Left ventricle myocardium inferior (tissue), 1 donor: ENCODE results near the gene CALU. TPM values are rescaled to one million over a fixed set of nuclear protein-coding genes. Genes with fewer than 3 reads are reported as not detected.

Experiments used
- DNase-seq: peaks from one replicate; pipeline ENCODE4 v3.0.0-alpha.2; 2020
- H3K27ac ChIP-seq: fragments of 200-600 bp; replicated peaks from 2 replicates; pipeline ENCODE4 v1.8.0; 2021
- H3K27me3 ChIP-seq: fragments of 200-600 bp; 2 replicates; pipeline ENCODE4 v1.8.0; 2021; ENCODE audit warnings: low read depth
- H3K36me3 ChIP-seq: fragments of 200-600 bp; 2 replicates; pipeline ENCODE4 v1.8.0; 2021
- H3K4me1 ChIP-seq: fragments of 200-600 bp; 2 replicates; pipeline ENCODE4 v1.8.0; 2021
- H3K4me3 ChIP-seq: fragments of 200-600 bp; 2 replicates; pipeline ENCODE4 v1.8.0; 2021; ENCODE audit warnings: mild to moderate bottlenecking, moderate library complexity
- H3K9me3 ChIP-seq: fragments of 200-600 bp; replicated peaks from 2 replicates; pipeline ENCODE4 v1.8.0; 2021
- intact Hi-C: fragments of 100-400 bp; cut with micrococcal nuclease; formaldehyde crosslinking; loops from one replicate; pipeline ENCODE4 v1.11.0; 2022
- total RNA-seq: library from RNA; stranded (reverse); fragmentation: NEBNext Ultra II Directional; extraction: Animal tissue kit (Norgen Biotek cat#: 25700); gene quantifications from one replicate; pipeline ENCODE4 v1.2.1, GENCODE V29; 2021
- TF ChIP-seq, protein P1 (sequence below): fragments of 200-600 bp; IDR thresholded peaks from 2 replicates; pipeline ENCODE4 v1.8.0; 2021; ENCODE audit warnings: antibody characterized with exemption, mild to moderate bottlenecking, borderline replicate concordance
- donor health status: DM: no; HTN: yes; CAD: no; lungs with severe emphysema.

The CALU gene
- total RNA-seq, 1 donor from 2014 or later, result 236 TPM

DNA sequence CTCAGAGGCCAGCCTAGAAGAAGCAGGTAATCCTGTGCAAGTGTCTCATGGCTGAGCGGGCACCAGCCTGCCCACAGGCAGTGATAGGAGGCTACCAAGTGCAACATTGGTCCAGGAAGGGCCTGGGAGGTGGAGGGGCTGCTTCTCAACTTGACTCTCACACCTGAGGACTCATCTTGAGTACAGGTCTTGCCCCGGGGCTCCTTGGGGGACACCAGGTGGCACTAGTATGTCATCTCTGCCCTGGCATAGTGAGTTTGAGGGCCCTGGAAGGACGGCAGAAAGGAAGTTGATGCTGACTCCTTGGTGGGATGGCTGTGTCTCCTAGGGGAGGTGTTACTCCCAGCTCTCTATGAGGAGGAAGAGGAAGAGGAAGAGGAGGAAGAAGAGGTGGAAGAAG lies 54.9 kb downstream of the CALU start:
- intact Hi-C loops, result no loop called here

DNA sequence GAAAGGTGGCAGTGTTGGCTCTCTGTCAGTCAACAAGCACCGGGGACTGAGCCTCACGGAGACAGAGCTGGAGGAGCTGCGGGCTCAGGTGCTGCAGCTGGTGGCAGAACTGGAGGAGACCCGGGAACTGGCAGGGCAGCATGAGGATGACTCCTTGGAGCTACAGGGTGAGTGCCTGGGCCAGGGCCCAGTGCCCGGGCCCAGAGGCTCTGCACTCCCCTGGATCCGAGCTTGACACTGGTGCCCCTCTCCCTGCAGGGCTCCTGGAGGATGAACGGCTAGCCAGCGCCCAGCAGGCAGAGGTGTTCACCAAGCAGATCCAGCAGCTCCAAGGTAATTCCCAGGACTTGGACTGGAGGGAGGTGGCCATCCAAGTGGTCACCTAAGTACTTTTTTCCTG lies 55.3 kb downstream of the CALU start:
- TF ChIP-seq, protein P1, sequence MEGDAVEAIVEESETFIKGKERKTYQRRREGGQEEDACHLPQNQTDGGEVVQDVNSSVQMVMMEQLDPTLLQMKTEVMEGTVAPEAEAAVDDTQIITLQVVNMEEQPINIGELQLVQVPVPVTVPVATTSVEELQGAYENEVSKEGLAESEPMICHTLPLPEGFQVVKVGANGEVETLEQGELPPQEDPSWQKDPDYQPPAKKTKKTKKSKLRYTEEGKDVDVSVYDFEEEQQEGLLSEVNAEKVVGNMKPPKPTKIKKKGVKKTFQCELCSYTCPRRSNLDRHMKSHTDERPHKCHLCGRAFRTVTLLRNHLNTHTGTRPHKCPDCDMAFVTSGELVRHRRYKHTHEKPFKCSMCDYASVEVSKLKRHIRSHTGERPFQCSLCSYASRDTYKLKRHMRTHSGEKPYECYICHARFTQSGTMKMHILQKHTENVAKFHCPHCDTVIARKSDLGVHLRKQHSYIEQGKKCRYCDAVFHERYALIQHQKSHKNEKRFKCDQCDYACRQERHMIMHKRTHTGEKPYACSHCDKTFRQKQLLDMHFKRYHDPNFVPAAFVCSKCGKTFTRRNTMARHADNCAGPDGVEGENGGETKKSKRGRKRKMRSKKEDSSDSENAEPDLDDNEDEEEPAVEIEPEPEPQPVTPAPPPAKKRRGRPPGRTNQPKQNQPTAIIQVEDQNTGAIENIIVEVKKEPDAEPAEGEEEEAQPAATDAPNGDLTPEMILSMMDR, result no peak
- H3K4me1 ChIP-seq, result peaks cover 34% of the 10 kb centered on the region
- H3K27ac ChIP-seq, result no peak overlapping the region
- no peaks in the 10 kb centered on the region for H3K9me3 ChIP-seq
- no peak overlapping the region for H3K4me3 ChIP-seq
- H3K27me3 ChIP-seq, result no peaks in the 10 kb centered on the region
- intact Hi-C loops, result no loop called here
- DNase-seq, result no peak
- no peaks in the 10 kb centered on the region for H3K36me3 ChIP-seq

More for the DNA sequence above, 54.9 kb downstream of the CALU start:
- Histone ChIP-seq H3K27ac (no peak overlapping the region), H3K9me3 (no peaks in the 10 kb centered on the region), H3K36me3 (no peaks in the 10 kb centered on the region), H3K4me3 (no peak overlapping the region), H3K4me1 (peaks cover 34% of the 10 kb centered on the region), H3K27me3 (no peaks in the 10 kb centered on the region)
- TF ChIP-seq, protein P1, result peak; percentile 23
- no peak for DNase-seq

DNA sequence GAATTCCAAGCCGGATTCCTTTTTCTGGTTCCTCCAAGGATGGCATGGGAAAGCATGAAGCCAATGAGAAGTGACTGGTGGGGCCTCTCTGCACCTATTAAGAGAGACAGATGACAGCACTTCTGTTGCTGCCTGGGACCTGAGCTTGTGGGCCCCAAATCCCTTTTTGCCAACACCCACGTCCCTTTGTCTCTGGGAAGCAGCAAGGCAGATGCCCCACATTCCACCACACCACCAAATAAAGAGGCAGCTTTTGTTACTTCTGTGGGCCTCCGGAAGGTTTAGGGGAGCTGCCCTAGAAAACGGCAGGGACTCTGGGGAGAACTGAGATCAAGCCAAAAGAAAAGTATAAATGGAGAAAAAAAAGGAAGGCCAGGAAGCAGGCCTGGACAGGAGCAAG lies 56.0 kb downstream of the CALU start:
- no peak for DNase-seq
- intact Hi-C loops, result no loop called here
- TF ChIP-seq, protein P1, result no peak
- no peaks in the 10 kb centered on the region for H3K9me3 ChIP-seq
- H3K4me1 ChIP-seq, result peaks cover 32% of the 10 kb centered on the region
- no peak overlapping the region for H3K4me3 ChIP-seq
- no peaks in the 10 kb centered on the region for H3K27me3 ChIP-seq
- no peak overlapping the region for H3K27ac ChIP-seq
- H3K36me3 ChIP-seq, result no peaks in the 10 kb centered on the region

DNA sequence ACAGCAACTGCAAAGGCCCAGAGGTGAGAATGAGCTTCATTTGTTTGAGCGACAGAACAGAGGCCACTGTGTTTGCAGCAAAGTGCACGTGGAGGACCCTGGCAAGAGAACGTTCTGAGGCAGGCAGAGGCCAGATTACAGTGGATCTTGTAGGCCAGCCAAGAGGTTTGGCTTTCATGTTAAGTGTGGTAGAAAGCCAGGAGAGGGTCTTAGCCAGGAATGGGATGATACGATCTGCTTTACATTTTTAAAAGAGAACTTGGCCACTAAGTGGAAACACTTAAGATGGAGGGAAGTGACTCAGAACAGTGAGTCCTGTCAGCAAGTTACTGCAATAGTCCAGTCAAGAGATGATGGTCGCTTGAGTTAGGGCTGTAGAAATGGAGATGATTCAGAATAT lies 57.2 kb downstream of the CALU start:
- H3K4me1 ChIP-seq, result peaks cover 20% of the 10 kb centered on the region
- no peak for DNase-seq
- H3K9me3 ChIP-seq, result no peaks in the 10 kb centered on the region
- TF ChIP-seq, protein P1, result no peak
- no peaks in the 10 kb centered on the region for H3K36me3 ChIP-seq
- H3K27ac ChIP-seq, result no peak overlapping the region
- no peaks in the 10 kb centered on the region for H3K27me3 ChIP-seq
- no peak overlapping the region for H3K4me3 ChIP-seq
- intact Hi-C loops, result no loop called here

DNA sequence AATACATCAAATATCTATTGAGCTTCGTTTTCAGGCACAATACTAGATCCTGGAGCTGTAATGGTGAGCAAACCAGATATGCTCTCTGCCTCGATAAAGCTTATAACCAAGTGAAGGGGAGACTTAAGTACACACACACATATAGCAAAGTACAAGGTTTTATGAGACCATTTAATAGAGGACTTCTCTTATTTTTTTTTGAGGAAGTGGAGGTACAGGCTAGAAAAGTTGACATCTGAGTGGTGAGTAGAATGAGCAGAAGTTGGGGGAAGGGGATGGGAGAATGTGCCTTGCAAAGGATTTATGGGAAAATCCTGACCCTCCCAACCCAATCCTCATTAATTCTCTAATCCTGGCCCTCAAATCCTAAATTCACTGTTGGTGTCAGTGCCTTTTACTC lies 60.3 kb downstream of the CALU start:
- intact Hi-C loops, result no loop called here
- TF ChIP-seq, protein P1, result no peak
- H3K36me3 ChIP-seq, result no peaks in the 10 kb centered on the region

DNA sequence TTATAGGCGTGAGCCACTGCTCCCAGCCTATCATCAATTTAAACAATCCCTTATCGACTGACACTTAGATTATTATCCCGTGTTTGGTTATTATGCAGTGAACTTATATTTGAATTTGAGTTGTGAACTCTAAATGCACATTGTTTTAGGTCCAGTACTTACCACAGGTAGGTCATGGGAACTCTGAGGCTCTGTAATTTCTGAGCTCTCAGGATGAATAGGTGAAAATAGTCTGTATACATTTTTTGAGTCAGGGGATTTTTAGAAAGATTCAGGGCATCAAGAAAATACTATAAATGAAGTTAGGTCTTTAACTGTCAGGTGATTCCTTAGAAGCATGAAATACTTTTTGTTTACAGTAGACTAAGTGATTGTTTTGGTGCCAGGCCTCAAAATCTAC lies 61.4 kb downstream of the CALU start:
- TF ChIP-seq, protein P1, result no peak
- no peak for DNase-seq
- no peak overlapping the region for H3K27ac ChIP-seq
- intact Hi-C loops, result no loop called here
- no peaks in the 10 kb centered on the region for H3K27me3 ChIP-seq
- no peaks in the 10 kb centered on the region for H3K9me3 ChIP-seq
- H3K4me3 ChIP-seq, result no peak overlapping the region
- H3K4me1 ChIP-seq, result no peaks in the 10 kb centered on the region
- no peaks in the 10 kb centered on the region for H3K36me3 ChIP-seq

More for the DNA sequence above, 60.3 kb downstream of the CALU start:
- DNase-seq, result no peak
- Histone ChIP-seq H3K27me3 (no peaks in the 10 kb centered on the region), H3K27ac (no peak overlapping the region), H3K4me3 (no peak overlapping the region), H3K9me3 (no peaks in the 10 kb centered on the region), H3K4me1 (no peaks in the 10 kb centered on the region)
